ENCODE measurements around the gene STK11.

- no peak for TF ChIP-seq CTCF (IDR thresholded peaks at IDR 0.05)
- TF ChIP-seq POLR2A (IDR thresholded peaks at IDR 0.05): no peak
Measured at GRCh38 chr19:1156830-1157615, 48.6 kb upstream of the STK11 start.

All from suprapubic skin (tissue), 3 donors.